SK-N-SH treated with all-trans-retinoic acid at 6 μM for 48 hours (cell line): ENCODE results near the gene ST3GAL3.

Source experiments
- ATAC-seq: fragments of 200-7000 bp; cut with Tn5 transposase; 3 replicates; pipeline ENCODE4 v1.9.1; 2020; ENCODE audit warnings: mild to moderate bottlenecking, moderate library complexity
- ARNTL ChIP-seq: fragments of 450-650 bp; formaldehyde crosslinking; IDR thresholded peaks from 2 replicates; pipeline ENCODE4 v1.5.0; 2020; ENCODE audit warnings: low read depth, mild to moderate bottlenecking, moderate library complexity, borderline replicate concordance
- BACH2 ChIP-seq: fragments of 250-450 bp; sonication (Bioruptor Pico); IDR thresholded peaks from 2 replicates; pipeline ENCODE4 v1.9.0; 2021; ENCODE audit warnings: mild to moderate bottlenecking, borderline replicate concordance
- CSDC2 ChIP-seq: fragments of 250-450 bp; sonication (Bioruptor Pico); IDR thresholded peaks from 2 replicates; pipeline ENCODE4 v1.5.0; 2020; ENCODE audit warnings: mild to moderate bottlenecking, moderate library complexity
- ESRRG ChIP-seq: fragments of 250-450 bp; sonication (Bioruptor Pico); IDR thresholded peaks from 2 replicates; pipeline ENCODE4 v1.6.1; 2021; ENCODE audit warnings: mild to moderate bottlenecking
- GLIS3 ChIP-seq: fragments of 250-450 bp; sonication (Bioruptor Pico); IDR thresholded peaks from 2 replicates; pipeline ENCODE4 v1.5.0; 2020; ENCODE audit warnings: mild to moderate bottlenecking, moderate library complexity
- ISL1 ChIP-seq: fragments of 250-450 bp; sonication (Bioruptor Pico); IDR thresholded peaks from 2 replicates; pipeline ENCODE4 v2.1.2; 2022; ENCODE audit warnings: mild to moderate bottlenecking, moderate library complexity
- OSR1 ChIP-seq: fragments of 250-450 bp; sonication (Bioruptor Pico); IDR thresholded peaks from 2 replicates; pipeline ENCODE4 v1.8.0; 2022; ENCODE audit warnings: moderate library complexity, mild to moderate bottlenecking, inconsistent platforms
- PPARA ChIP-seq: fragments of 250-450 bp; sonication (Bioruptor Pico); IDR thresholded peaks from 2 replicates; pipeline ENCODE4 v1.5.0; 2020; ENCODE audit warnings: mild to moderate bottlenecking, borderline replicate concordance
- RARB ChIP-seq: fragments of 250-450 bp; sonication (Bioruptor Pico); IDR thresholded peaks from 2 replicates; pipeline ENCODE4 v1.8.0; 2021; ENCODE audit warnings: mild to moderate bottlenecking, moderate library complexity
- SNAI2 ChIP-seq: fragments of 250-450 bp; sonication (Bioruptor Pico); IDR thresholded peaks from 2 replicates; pipeline ENCODE4 v1.5.0; 2020; ENCODE audit warnings: mild to moderate bottlenecking, moderate library complexity
- TCF4 ChIP-seq: fragments of 250-450 bp; sonication (Bioruptor Pico); IDR thresholded peaks from 2 replicates; pipeline ENCODE4 v1.8.0; 2021; ENCODE audit warnings: mild to moderate bottlenecking, moderate library complexity, borderline replicate concordance
- ZC3H10 ChIP-seq: fragments of 250-450 bp; sonication (Bioruptor Pico); IDR thresholded peaks from 2 replicates; pipeline ENCODE4 v1.5.1; 2021; ENCODE audit warnings: mild to moderate bottlenecking, moderate library complexity
- ZFP30 ChIP-seq: fragments of 450-650 bp; formaldehyde crosslinking; IDR thresholded peaks from 2 replicates; pipeline ENCODE4 v1.5.0; 2022; ENCODE audit warnings: mild to moderate bottlenecking, moderate library complexity
- ZNF565 ChIP-seq: fragments of 450-650 bp; formaldehyde crosslinking; conservative IDR thresholded peaks from 2 replicates; pipeline ENCODE4 v1.5.0; 2020; ENCODE audit warnings: low read depth, mild to moderate bottlenecking, moderate library complexity
- ZNF70 ChIP-seq: fragments of 450-650 bp; formaldehyde crosslinking; IDR thresholded peaks from 2 replicates; pipeline ENCODE4 v1.5.0; 2020; ENCODE audit warnings: mild to moderate bottlenecking, moderate library complexity
- ZNF8 ChIP-seq: fragments of 450-650 bp; formaldehyde crosslinking; IDR thresholded peaks from 2 replicates; pipeline ENCODE4 v1.5.0; 2020; ENCODE audit warnings: mild to moderate bottlenecking, moderate library complexity
- TF ChIP-seq, protein P1 (sequence below): fragments of 250-450 bp; sonication (Bioruptor Pico); IDR thresholded peaks from 2 replicates; pipeline ENCODE4 v1.8.0; 2021; ENCODE audit warnings: low read depth, mild to moderate bottlenecking, moderate library complexity, borderline replicate concordance
- TF ChIP-seq, protein P2 (sequence below): fragments of 250-450 bp; sonication (Bioruptor Pico); IDR thresholded peaks from 2 replicates; pipeline ENCODE4 v1.5.0; 2020; ENCODE audit warnings: mild to moderate bottlenecking, moderate library complexity
- TF ChIP-seq, protein P3 (sequence below): fragments of 250-450 bp; sonication (Bioruptor Pico); IDR thresholded peaks from 2 replicates; pipeline ENCODE4 v1.5.1; 2020; ENCODE audit warnings: low read depth, mild to moderate bottlenecking, moderate library complexity
- TF ChIP-seq, protein P4 (sequence below): fragments of 250-450 bp; sonication (Bioruptor Pico); IDR thresholded peaks from 2 replicates; pipeline ENCODE4 v1.8.0; 2020; ENCODE audit warnings: mild to moderate bottlenecking, moderate library complexity, borderline replicate concordance

ST3GAL3 gene

DNA sequence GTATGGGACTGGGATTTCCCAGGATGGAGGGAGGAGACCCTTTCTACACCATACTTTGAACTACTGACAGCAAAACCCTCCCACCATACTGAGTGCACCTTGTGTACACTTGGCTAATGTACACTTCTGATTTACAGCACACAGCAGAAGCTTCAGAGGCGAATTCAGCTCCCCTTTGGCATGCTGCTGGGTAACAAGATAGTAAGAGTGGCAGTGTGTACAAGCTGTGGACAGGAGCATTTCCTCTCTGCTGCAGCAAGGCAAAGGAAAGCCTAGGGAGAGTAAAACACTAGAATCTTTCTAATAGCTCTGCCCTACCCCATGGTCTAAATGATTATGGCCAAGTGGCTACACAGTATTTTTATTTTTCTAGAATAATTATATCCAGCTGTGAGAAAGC is 142.3 kb downstream of the ST3GAL3 start:
- TF ChIP-seq ZC3H10 (CRISPR knock-in tag): no peak
- TF ChIP-seq CSDC2 (CRISPR knock-in tag): no peak
- no peak for TF ChIP-seq ESRRG
- TF ChIP-seq PPARA: no peak
- TF ChIP-seq TCF4: no peak
- no peak for TF ChIP-seq SNAI2
- TF ChIP-seq RARB (CRISPR knock-in tag): no peak
- no peak for TF ChIP-seq ARNTL
- TF ChIP-seq ISL1 (CRISPR knock-in tag): no peak
- TF ChIP-seq ZFP30 (CRISPR knock-in tag): no peak
- TF ChIP-seq ZNF565: no peak
- TF ChIP-seq, all 23 proteins: peak for 0
- ATAC-seq: no peak

DNA sequence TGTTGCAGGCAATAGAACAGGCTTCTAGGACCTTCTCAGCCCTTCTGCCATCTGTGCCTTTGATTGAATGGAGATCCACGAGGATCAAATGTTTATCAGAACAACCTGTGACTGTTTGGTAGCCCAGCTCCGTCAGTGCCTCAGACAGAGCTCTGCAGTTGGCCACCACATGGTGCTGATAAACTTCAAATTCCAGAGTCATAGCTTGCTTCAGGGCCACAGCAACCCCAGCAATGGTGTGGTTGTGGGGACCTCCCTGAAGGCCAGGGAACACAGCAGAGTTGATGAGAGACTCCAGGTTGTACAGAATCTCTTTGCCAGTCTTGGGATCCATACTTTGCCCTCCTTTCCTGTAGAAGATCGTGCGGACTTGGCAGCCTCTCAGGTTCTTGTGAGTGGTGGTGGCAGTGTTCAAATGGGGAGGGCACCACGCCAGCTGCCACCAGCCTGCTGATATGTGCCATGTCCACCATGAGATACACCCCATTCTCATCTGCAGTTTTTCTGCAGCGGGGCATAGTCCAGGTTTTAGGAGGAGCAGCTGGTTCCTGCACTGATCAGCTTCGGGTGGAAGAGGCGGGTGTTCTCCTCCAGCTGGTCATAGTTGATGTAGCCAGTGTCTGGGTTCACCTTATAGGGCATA is 143.4 kb downstream of the ST3GAL3 start:
- TF ChIP-seq, protein P1, sequence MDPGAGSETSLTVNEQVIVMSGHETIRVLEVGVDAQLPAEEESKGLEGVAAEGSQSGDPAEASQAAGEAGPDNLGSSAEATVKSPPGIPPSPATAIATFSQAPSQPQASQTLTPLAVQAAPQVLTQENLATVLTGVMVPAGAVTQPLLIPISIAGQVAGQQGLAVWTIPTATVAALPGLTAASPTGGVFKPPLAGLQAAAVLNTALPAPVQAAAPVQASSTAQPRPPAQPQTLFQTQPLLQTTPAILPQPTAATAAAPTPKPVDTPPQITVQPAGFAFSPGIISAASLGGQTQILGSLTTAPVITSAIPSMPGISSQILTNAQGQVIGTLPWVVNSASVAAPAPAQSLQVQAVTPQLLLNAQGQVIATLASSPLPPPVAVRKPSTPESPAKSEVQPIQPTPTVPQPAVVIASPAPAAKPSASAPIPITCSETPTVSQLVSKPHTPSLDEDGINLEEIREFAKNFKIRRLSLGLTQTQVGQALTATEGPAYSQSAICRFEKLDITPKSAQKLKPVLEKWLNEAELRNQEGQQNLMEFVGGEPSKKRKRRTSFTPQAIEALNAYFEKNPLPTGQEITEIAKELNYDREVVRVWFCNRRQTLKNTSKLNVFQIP (CRISPR knock-in tag): no peak
- TF ChIP-seq BACH2 (CRISPR knock-in tag) (no peak), ZFP30 (CRISPR knock-in tag) (no peak), OSR1 (CRISPR knock-in tag) (no peak), GLIS3 (CRISPR knock-in tag) (no peak), TCF4 (no peak)
- TF ChIP-seq, protein P2, sequence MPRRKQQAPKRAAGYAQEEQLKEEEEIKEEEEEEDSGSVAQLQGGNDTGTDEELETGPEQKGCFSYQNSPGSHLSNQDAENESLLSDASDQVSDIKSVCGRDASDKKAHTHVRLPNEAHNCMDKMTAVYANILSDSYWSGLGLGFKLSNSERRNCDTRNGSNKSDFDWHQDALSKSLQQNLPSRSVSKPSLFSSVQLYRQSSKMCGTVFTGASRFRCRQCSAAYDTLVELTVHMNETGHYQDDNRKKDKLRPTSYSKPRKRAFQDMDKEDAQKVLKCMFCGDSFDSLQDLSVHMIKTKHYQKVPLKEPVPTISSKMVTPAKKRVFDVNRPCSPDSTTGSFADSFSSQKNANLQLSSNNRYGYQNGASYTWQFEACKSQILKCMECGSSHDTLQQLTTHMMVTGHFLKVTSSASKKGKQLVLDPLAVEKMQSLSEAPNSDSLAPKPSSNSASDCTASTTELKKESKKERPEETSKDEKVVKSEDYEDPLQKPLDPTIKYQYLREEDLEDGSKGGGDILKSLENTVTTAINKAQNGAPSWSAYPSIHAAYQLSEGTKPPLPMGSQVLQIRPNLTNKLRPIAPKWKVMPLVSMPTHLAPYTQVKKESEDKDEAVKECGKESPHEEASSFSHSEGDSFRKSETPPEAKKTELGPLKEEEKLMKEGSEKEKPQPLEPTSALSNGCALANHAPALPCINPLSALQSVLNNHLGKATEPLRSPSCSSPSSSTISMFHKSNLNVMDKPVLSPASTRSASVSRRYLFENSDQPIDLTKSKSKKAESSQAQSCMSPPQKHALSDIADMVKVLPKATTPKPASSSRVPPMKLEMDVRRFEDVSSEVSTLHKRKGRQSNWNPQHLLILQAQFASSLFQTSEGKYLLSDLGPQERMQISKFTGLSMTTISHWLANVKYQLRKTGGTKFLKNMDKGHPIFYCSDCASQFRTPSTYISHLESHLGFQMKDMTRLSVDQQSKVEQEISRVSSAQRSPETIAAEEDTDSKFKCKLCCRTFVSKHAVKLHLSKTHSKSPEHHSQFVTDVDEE: no peak
- TF ChIP-seq, protein P3, sequence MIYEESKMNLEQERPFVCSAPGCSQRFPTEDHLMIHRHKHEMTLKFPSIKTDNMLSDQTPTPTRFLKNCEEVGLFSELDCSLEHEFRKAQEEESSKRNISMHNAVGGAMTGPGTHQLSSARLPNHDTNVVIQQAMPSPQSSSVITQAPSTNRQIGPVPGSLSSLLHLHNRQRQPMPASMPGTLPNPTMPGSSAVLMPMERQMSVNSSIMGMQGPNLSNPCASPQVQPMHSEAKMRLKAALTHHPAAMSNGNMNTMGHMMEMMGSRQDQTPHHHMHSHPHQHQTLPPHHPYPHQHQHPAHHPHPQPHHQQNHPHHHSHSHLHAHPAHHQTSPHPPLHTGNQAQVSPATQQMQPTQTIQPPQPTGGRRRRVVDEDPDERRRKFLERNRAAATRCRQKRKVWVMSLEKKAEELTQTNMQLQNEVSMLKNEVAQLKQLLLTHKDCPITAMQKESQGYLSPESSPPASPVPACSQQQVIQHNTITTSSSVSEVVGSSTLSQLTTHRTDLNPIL: no peak
- no peak for ATAC-seq

DNA sequence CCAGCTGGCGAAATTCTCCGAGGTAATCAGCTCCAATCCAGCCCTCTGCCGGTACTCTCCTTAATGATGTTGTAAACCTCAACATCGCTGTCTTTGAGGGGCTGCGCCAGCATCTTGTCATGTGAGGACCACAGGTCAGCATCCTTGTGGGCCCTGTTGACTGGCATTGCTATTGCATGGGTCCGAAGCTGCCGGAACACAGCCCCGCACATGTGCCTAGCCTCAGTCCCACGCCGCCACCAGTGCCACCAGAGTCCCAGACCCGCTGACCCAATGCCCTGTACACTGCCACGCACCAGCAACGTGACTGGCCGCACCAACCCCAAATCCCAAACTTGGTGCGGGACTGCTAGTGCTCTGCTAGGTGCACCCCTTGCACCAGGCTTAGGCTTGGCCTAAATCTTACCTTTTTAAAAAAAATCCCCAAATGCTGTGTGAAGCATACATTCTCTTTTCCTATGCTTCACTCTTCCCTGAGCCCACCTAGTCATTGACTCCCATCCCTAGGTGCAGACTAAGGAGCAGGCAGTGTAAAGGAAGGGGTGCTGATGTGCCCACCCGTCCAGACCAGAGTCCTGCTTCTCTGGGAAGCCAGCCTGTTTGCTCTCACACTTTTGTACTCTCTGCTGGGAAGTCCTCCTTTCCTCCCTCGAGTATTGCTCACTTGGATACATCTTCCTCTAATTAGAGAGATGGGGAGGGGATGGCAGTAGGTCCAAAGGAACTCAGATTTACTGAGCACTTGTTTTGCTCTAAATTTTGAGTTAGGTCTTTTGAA is 144.4 kb downstream of the ST3GAL3 start:
- no peak for ATAC-seq
- TF ChIP-seq CSDC2 (CRISPR knock-in tag) (no peak), RARB (CRISPR knock-in tag) (no peak), ZC3H10 (CRISPR knock-in tag) (no peak), ISL1 (CRISPR knock-in tag) (no peak), ARNTL (no peak), ZNF70 (CRISPR knock-in tag) (no peak), GLIS3 (CRISPR knock-in tag) (no peak), OSR1 (CRISPR knock-in tag) (no peak), ZFP30 (CRISPR knock-in tag) (no peak), ZNF565 (no peak), ZNF8 (CRISPR knock-in tag) (no peak)
- TF ChIP-seq, protein P1 (CRISPR knock-in tag): no peak

DNA sequence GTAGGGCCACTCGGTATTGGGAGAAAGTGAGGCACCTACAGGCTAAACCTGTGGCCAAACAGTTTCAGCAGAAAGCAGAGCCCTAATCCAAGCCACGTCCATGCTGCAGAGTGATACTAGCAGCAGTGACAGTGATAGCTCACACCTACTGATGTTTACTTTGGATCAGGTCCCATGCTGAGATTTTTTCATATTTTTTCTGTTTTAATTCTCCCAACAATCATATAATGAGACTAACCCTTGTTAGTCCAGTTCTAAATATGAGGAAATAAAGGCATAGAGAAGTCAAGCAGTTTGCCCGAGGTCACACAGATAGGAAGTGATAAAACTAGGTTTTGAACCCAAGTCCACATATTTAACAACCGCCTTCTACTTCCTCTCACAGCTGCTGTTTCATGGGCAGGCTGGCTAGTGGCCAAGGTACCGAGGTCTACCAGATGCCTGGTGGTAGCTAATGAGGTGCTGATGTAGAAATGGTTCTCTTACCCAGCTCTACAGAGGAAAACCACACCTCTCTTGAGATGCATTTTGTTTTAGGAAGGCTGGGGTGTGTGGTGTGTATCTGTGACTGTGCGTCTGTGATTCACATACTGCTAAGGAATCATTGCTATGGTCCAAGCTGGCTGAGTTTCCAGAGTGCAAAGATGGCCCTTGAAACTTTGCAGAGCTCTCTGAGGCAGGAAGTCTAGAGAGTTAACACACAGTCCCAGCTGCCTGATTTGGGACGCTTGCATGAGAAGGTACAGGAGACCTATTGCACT is 146.0 kb downstream of the ST3GAL3 start:
- ATAC-seq: peak; percentile 32
- TF ChIP-seq ZNF70 (CRISPR knock-in tag) (no peak), RARB (CRISPR knock-in tag) (no peak), ZC3H10 (CRISPR knock-in tag) (no peak), ZNF8 (CRISPR knock-in tag) (no peak), ESRRG (no peak), ZFP30 (CRISPR knock-in tag) (no peak)
- TF ChIP-seq, protein P2: no peak
- TF ChIP-seq, protein P4, sequence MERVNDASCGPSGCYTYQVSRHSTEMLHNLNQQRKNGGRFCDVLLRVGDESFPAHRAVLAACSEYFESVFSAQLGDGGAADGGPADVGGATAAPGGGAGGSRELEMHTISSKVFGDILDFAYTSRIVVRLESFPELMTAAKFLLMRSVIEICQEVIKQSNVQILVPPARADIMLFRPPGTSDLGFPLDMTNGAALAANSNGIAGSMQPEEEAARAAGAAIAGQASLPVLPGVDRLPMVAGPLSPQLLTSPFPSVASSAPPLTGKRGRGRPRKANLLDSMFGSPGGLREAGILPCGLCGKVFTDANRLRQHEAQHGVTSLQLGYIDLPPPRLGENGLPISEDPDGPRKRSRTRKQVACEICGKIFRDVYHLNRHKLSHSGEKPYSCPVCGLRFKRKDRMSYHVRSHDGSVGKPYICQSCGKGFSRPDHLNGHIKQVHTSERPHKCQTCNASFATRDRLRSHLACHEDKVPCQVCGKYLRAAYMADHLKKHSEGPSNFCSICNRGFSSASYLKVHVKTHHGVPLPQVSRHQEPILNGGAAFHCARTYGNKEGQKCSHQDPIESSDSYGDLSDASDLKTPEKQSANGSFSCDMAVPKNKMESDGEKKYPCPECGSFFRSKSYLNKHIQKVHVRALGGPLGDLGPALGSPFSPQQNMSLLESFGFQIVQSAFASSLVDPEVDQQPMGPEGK: no peak
